Fibroblast of the aortic adventitia (primary cell): ENCODE results near the gene SPATC1L. TPM values are rescaled to one million over a fixed set of nuclear protein-coding genes. Genes with fewer than 3 reads are reported as not detected.
A peak's percentile ranks its signal among the peaks of the same experiment; 100 is the strongest.

Experiments
- DNase-seq: peaks from one replicate; pipeline ENCODE4 v3.0.0-alpha.2; 2010; ENCODE audit warnings: low read depth
- H3K4me3 ChIP-seq: 2 replicates; pipeline ENCODE4 v1.5.1; 2011; ENCODE audit warnings: low read depth, mild to moderate bottlenecking, control low read depth, low read length, moderate library complexity
- total RNA-seq: library from RNA; depleted of rRNA; stranded (reverse); fragments of >200 nt; gene quantifications from 2 replicates; pipeline ENCODE4 v1.2.3, GENCODE V29; 2012; ENCODE audit warnings: low replicate concordance
- TF ChIP-seq, protein P1 (sequence below): IDR thresholded peaks from 2 replicates; pipeline ENCODE4 v1.5.1; 2011; ENCODE audit warnings: mild to moderate bottlenecking, low read length, control low read depth, inconsistent platforms; ENCODE audit not compliant: insufficient read depth

The SPATC1L gene
- total RNA-seq, 1 donor = 9.4 TPM

DNA sequence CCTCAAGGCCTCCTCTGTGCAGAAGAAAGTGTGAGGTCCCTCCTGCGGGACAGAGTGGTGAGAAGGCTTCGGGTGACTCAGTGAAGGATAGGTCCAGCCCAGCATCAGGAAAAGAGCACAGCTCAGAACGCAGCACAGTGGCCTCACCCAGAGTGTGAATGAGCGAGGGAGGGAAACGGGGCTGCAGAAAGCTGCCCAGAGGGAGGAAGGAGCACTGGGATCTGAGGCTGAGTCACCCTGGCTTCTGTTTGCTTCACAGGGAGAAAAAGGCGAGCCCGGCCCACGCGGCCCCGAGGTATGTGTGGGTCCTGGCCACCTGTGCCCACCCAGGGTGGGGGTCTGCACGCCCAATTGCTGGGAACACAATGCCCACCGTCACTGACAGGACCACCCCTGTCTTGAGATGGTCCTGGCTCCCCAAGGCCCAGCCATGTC is 62.0 kb downstream of the SPATC1L start:
- TF ChIP-seq, protein P1, sequence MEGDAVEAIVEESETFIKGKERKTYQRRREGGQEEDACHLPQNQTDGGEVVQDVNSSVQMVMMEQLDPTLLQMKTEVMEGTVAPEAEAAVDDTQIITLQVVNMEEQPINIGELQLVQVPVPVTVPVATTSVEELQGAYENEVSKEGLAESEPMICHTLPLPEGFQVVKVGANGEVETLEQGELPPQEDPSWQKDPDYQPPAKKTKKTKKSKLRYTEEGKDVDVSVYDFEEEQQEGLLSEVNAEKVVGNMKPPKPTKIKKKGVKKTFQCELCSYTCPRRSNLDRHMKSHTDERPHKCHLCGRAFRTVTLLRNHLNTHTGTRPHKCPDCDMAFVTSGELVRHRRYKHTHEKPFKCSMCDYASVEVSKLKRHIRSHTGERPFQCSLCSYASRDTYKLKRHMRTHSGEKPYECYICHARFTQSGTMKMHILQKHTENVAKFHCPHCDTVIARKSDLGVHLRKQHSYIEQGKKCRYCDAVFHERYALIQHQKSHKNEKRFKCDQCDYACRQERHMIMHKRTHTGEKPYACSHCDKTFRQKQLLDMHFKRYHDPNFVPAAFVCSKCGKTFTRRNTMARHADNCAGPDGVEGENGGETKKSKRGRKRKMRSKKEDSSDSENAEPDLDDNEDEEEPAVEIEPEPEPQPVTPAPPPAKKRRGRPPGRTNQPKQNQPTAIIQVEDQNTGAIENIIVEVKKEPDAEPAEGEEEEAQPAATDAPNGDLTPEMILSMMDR = no peak
- H3K4me3 ChIP-seq = no peak overlapping the region
- peak; percentile 70 for DNase-seq

DNA sequence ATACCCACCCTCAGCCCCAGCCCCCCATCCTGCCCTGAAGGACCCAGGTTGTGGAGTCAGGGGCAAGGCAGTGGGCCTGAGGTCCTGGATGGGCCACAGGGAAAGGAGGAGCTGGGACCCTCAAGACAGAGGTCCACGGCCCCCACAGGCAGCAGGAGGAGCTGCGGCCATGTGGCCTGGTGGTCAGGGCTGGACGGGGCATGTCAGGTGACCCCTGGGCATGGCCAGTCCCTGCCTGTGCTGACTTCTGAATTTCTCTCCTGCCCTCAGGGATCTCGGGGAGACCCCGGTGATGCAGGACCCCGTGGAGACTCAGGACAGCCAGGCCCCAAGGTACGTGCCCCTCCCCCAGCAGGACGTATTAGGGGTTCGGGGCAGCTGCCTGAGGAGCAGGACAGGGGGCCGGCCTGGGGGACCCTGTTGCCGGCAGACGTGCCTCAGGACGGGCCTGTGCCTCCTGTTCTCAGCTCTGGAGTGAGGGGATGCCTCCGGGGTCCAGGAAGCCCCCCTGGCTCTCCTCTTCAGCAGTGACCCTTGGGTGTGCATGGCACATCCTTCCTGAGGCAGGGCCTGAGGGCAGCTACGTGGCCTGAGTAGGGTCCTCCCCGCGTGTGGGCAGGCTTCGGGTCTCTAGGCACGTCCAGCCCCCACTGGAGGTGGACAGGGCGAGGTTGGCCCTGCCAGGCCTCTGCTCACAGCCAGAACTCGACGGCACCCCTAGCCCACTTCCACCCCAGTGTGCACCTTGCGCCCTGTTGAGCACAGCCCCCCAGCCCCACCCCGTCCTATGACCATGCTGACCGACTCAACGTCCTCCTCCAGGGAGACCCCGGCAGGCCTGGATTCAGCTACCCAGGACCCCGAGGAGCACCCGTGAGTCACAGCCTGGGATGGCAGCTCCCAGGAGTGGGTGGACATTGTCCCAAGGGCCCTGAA is 62.7 kb downstream of the SPATC1L start:
- no peak overlapping the region for H3K4me3 ChIP-seq
- DNase-seq = no peak
- TF ChIP-seq, protein P1 = no peak

- TF ChIP-seq, protein P1 = no peak
- no peak overlapping the region for H3K4me3 ChIP-seq
- DNase-seq = no peak
Measured at GRCh38 chr21:46120301-46121285, 63.7 kb downstream of the SPATC1L start.

DNA sequence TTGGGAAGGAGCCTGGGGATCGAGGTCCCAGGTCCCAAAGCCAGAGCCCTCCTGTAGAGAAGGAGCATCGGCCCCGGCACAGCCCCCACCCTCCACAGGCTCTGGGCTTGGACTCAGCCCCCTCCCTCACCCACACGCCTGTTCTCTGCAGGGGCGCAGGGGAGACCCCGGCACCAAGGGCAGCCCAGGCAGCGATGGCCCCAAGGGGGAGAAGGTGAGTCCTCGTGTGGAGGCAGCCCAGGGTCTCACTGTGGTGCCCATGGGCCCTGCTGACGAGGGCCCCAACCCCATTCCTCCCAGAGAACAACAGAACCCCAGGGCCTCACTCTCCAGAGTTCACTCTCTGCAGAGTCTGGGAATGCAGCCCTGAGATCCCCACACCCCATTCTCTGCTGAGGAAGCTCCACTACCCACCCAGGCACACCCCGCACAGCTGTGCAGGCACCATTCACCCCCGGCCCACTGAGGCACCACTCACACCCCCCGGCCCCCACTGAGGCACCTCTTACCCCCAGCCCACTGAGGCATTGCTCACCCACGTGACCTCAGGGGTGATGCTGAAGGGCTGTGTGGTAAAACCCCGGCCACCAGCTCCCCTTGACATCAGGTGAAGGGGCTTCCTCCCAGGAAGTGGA is 64.5 kb downstream of the SPATC1L start:
- no peak for DNase-seq
- TF ChIP-seq, protein P1 = no peak
- no peak overlapping the region for H3K4me3 ChIP-seq

GRCh38 chr21:46119144-46119636 is 65.1 kb downstream of the SPATC1L start:
- TF ChIP-seq, protein P1 = no peak
- DNase-seq = no peak
- H3K4me3 ChIP-seq = no peak overlapping the region
